GM21786 (cell line): ENCODE results near the gene ZNF618.

Experiments
- ATAC-seq: cut with Tn5 transposase; IDR thresholded peaks from one replicate; pipeline ENCODE4 v1.9.1; 2021; ENCODE audit not compliant: unreplicated experiment

The ZNF618 gene

DNA sequence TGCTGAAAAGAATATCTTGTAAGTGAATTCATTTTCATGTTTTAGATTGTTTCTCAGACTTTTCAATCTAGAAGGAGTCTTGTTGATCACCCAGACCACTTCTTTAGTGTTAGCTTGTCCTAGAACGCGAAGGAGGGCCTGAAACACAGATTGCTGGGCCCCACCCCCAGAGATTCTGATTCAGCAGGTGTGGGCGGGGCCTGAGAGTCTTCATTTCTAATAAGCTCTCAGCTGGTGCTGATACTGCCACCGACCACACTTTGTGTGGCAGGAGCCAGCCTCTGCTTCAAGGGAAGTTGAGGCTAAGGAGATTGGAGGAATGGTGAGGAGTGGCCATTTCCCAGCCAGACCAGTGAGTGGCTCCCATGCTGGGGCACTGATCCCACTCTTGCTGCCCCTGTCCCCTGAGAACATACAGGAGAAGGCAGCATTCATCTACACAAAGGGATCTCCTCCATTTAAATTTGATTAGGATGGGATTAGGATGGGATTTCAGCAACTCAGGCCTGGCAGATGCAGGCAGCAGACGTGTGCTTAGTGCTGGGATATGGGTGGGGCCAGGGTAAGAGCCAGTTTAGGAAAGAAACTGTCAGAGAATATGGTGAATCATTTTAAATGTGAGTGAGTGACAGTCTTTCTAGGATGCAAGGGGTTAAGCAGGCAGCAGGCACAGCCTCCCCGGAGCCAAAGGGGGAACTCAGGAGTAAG is 35.9 kb downstream of the ZNF618 start:
- ATAC-seq, result no peak

- ATAC-seq, result no peak
Observed at GRCh38 chr9:113912816-113913215, 36.7 kb downstream of the ZNF618 start.

GRCh38 chr9:113913426-113914195 is 37.5 kb downstream of the ZNF618 start:
- no peak for ATAC-seq

DNA sequence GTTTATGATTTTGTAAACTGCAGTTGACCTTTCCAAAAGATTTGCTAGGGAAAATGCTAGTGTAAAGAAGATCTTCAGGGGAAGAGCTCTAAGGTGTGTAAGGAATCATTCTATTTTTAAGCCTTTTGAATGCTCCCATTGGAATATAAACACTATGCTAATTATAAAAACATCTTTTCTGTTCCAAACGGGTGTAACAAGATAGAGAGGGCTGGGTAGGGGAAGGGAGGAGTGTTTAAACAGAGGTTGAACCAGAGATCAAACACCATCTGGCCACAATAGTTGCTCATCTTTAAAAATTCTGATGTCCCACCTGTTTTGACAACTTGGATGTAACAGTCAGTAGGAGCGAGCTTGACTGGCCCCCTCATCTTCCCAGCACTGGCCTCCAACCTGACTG is 38.4 kb downstream of the ZNF618 start:
- ATAC-seq, result no peak

- ATAC-seq, result no peak
Observed at GRCh38 chr9:113915817-113916434, 39.8 kb downstream of the ZNF618 start.

DNA sequence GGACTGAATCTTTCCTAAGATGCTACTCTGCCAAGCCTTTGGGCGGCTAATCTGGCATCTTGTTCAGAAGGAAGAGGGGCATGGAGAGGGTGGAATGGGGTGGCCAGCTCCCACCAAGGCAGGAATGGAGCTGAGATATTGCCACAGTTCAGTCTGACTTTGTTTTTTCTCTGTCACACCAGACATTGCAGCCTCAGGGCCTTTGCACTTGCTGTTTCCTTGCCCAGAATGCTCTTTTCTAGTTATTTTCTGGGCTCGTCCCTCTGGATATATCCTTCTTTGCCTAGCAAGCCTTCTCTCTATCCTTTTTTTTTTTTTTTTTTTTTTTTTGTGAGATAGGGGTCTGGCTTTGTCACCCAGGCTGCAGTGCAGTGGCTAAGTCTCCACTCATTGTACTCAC is 40.8 kb downstream of the ZNF618 start:
- no peak for ATAC-seq

GRCh38 chr9:113918697-113919350 is 42.7 kb downstream of the ZNF618 start:
- no peak for ATAC-seq

DNA sequence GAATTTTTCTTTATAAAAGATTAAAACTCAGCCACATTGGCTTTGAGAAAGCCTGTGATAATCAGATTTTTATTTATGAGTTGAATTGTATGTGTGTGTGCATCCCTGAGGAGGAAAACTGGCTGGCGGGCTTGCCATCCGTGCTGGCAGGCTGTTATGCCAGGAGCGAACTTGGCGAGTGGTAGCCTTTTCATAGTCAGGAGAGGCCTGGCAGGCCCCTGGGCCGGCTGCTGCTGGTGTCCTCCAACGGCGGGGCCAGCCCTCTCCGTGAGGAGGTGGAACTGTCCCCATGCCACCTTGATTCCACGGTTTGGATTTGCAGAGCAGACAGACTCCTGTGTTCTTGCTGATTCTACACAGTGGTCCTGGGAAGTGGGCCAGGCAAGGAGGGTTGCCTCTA is 43.3 kb downstream of the ZNF618 start:
- no peak for ATAC-seq

DNA sequence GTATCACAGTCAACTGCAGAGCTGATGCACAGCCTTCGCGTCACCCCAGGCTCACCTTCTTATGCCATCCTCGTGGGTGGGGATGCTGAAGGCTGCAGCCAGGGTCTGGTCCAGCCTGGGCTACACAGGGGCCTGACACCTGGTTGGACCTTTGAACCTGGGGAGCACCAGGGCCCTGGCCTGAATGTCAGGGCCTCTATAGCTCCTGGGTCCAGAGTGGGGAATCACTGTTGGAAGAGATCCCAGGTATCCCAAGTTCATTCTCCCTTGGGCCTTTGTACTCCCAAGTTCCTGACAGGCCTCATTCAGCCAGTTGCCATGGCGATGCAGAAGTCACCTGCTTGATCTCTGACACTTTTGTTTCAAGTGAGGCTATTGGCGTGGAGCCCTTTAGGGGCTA is 43.8 kb downstream of the ZNF618 start:
- no peak for ATAC-seq

GRCh38 chr9:113920872-113921271 is 44.8 kb downstream of the ZNF618 start:
- ATAC-seq, result no peak

DNA sequence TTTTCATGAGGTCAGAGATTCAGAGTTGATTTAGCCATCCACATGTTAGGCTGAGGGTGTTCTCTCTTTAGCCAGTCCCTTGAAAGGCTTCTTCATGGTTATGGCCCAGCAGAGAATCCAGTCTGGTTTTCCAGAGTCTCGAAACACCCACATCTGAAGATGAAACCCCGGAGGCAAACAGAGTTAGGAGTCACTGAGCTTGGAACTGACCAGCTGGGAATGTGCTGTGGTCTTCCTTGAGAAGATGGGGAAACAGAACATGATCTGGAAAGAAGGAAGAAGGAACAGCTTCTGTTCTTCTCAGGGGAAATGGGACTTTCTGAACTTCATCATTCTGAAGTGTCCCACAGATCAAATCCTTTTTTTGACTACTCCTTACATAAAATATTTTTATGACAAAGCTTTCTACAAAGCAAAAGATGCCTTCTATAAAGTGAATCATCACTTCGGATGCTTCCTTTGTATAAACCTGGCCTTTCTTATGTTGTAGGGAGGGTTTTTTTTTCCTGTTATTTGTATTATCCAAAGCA is 45.4 kb downstream of the ZNF618 start:
- ATAC-seq, result no peak

GRCh38 chr9:113922160-113922559 is 46.1 kb downstream of the ZNF618 start:
- no peak for ATAC-seq

DNA sequence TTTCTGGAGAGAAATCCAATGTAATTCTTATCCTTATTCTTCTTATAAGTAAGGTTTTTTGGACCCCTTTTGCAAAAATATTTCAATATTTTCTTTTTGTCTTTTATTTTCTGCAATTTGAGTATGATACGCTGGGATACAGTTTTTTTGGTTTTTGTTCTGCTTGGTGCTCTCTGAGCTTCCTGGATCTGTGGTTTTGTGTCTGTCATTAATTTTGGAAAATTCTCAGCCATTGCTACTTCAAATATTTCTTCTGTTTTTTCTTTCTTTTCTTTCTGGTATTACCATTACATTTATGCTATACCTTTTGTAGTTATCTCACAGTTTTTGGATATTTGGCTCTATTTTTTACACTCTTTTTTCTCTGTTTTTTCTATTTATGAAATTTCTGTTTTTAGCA is 50.1 kb downstream of the ZNF618 start:
- ATAC-seq, result no peak

GRCh38 chr9:113927277-113927676 is 51.2 kb downstream of the ZNF618 start:
- ATAC-seq, result no peak

DNA sequence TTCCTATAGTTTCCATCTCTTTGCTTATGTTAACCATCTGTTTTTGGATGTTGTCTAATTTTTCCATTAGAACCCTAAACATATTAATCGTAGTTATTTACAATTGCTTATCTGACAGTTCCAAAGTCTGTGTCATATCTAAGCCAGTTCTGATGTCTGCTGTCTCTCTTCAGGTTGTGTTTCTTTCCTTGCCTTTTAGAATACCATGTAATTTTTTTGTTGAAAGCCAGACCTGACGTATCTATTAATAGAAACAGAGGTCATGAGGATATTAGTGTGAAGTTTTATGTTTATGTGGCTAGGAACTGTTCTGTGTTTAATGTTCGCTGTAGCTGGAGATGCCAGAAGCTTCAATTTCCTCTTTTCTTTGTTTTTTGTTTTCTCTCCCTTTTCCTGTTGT is 52.2 kb downstream of the ZNF618 start:
- no peak for ATAC-seq

GRCh38 chr9:113929634-113930389 is 53.7 kb downstream of the ZNF618 start:
- ATAC-seq, result no peak

DNA sequence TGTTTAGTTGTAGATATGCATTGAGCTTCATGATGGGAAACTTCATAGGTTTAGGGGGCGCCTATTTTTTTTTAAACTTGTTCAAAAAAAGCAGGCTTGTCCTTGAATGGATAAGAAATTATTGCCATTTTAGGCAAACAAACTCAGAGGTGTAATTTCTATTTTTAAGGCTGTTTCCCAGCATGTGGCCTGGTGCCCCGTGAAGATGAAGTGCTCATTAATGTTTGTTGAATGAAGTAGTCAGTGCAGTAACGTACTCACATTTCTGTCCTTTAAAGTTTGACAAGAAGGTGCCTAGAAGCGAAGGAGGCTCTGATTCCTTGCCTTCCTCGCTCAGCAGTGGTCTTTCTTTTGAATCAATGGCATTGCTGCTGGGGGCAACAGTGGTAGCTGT is 54.3 kb downstream of the ZNF618 start:
- ATAC-seq, result no peak

- no peak for ATAC-seq
Observed at GRCh38 chr9:113931140-113931539, 55.0 kb downstream of the ZNF618 start.

DNA sequence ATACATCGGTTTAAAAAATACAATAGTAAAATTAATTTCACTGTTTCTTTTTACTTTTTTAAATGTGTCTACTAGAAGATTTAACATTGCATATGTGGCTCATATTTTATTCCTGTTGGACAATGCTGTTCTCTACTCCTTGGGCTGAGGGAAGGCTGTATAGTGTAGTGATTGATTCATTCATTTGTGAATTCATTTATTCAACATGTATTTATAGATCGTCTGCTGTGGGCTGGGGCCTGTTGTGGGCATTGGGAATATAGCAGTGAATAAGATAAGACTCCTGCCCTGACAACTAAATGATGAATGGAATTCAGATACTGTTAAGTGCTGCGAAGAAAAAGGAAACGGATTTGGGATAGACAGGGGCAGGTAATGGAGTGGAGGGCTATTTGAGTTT is 55.7 kb downstream of the ZNF618 start:
- ATAC-seq, result no peak

DNA sequence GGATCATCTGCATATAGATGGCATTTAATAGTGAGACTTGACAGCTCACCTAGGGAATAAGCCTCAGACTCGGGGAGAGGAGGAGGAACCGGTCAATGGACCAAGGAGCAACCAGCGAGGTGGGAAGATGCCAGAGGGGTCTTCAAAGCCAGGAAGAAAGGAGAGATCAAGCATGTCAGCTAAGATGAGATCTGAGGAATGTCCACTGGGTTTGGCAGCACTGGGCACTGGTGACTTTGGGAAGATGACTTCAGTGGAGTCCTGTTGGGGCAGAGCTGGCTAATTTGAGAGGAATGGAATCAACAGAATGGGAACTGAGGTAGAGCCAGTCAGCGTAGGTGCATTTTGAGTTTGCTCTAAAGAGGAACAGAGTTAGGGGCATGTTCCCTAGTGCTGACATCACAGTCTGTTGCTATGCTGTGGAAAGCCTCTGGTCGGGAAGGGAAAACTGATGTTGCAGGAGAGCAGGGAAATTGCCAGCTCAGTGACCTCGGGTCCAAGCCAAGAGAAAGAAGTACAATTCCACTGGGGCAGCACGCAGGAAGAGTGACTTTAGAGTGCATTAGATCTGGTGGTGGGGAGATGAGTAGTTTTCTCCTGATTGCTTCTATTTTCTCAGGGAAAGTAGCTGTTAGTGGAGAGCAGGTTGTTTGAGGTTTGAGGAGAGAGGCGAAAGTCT is 56.9 kb downstream of the ZNF618 start:
- ATAC-seq, result no peak
